Muscle layer of colon (tissue), 2 donors: ENCODE data around the gene SIRPD.
"Not testable (repeated sequence)": the region's sequence is repeated elsewhere in the genome, so short reads cannot be mapped to it uniquely, and the experiment has no call there.

Experiments
- H3K27ac ChIP-seq: one replicate; pipeline ENCODE4 v1.7.0; 2013; ENCODE audit warnings: low read depth, mild to moderate bottlenecking, low read length, moderate library complexity
- H3K27me3 ChIP-seq, 2 donors: one replicate each; pipeline ENCODE4 v1.7.0; 2013; ENCODE audit warnings: low read length in 2 of 2, mild to moderate bottlenecking in 2 of 2; ENCODE audit not compliant: insufficient read depth in 2 of 2, control insufficient read depth in 1 of 2
- H3K36me3 ChIP-seq: one replicate; pipeline ENCODE4 v1.7.0; 2013; ENCODE audit warnings: mild to moderate bottlenecking, low read length; ENCODE audit not compliant: insufficient read depth
- H3K4me1 ChIP-seq: one replicate; pipeline ENCODE4 v1.7.0; 2013; ENCODE audit warnings: mild to moderate bottlenecking, low read length; ENCODE audit not compliant: insufficient read depth
- H3K4me3 ChIP-seq, 2 donors: one replicate each; pipeline ENCODE4 v1.7.0; 2013; ENCODE audit warnings: low read length in 2 of 2, low read depth in 1 of 2, mild to moderate bottlenecking in 1 of 2, moderate library complexity in 1 of 2
- H3K9ac ChIP-seq: one replicate; pipeline ENCODE4 v1.7.0; 2013; ENCODE audit warnings: low read length
- H3K9me3 ChIP-seq: one replicate; pipeline ENCODE4 v1.7.0; 2013; ENCODE audit warnings: mild to moderate bottlenecking, low read length
- donor health status: abdominal sarcoma.
- donor health status: Adenocarcinoma of cecum.

SIRPD gene

DNA sequence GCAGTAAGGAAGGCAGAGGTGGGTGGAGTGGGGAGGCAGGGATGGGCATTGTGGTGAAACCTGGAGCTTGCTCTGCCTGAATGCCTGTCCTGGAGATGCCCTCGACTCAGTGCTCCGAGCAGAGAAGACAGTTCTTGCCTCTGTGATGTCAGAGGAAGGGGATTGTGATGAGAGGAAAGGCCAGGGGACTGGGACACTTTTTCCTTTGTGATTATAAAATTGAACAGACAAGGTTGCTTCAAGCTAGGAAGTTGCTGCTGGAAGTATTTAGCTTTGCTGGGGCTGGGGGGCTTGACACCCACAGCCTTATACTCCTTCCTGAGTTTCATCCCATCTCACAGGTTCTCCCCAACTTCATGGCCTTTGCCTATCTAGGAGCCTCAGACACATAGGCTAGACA is at the start of gene SIRPD:
Gene SIRPD (minus strand): TSS at position 101 of the 400 bp plus-strand sequence. CDS start 52 bp downstream, at position 49.
- Histone ChIP-seq H3K27me3 (no peaks in the 10 kb centered on the region), H3K36me3 (no peaks in the 10 kb centered on the region), H3K4me1 (no peaks in the 10 kb centered on the region), H3K4me3 (no peak within 1 kb of the TSS), H3K27ac (no peak within 1 kb of the TSS), H3K9ac (no peak within 1 kb of the TSS), H3K9me3 (no peaks in the 10 kb centered on the region)

DNA sequence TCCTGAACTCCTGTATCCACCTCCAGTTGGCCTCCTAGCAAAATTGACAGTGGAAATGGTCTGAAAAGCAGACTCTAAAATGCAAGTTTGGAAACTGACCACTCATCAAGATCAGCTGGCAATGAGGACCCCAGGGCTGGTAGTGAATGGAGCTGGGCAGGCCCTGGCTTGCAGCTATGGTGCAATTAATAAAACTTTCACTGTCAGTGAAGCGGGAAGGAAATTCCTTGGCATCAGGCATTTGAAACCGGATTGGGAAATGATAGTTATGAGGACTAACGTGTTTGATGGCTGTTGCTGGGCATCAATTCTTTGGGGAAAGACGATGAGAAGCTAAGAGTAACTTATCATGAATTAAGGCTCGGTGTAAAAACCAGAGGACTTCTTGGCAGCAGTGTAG is 43.2 kb upstream of the SIRPD start:
- H3K9ac ChIP-seq, result no peak overlapping the region
- no peaks in the 10 kb centered on the region for H3K27me3 ChIP-seq
- no peak overlapping the region for H3K4me3 ChIP-seq
- no peaks in the 10 kb centered on the region for H3K36me3 ChIP-seq
- no peaks in the 10 kb centered on the region for H3K9me3 ChIP-seq
- H3K4me1 ChIP-seq, result no peaks in the 10 kb centered on the region
- H3K27ac ChIP-seq, result no peak overlapping the region

DNA sequence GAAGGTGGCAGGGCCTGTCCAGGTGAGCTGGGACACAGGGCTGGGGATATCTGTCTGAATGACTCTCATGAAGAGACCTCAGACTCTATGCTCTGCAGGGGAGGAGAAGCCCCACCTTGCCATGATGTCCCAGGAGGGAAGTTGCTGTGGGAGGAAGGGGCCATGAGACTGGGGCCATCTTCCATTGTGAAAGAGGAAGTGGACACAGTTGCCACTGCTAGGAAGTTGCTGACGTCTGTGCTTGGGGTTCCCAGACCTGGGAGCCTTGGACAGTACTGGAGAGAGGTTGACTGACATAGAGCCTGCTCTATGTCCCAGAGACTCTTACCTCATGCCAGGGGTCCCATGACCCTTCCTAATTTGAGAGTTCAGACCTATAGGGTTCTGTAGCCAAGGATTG is 37.8 kb upstream of the SIRPD start:
- no peaks in the 10 kb centered on the region for H3K4me1 ChIP-seq
- H3K27ac ChIP-seq, result no peak overlapping the region
- no peak overlapping the region for H3K9ac ChIP-seq
- no peaks in the 10 kb centered on the region for H3K27me3 ChIP-seq
- no peak overlapping the region for H3K4me3 ChIP-seq
- H3K9me3 ChIP-seq, result no peaks in the 10 kb centered on the region
- H3K36me3 ChIP-seq, result no peaks in the 10 kb centered on the region

DNA sequence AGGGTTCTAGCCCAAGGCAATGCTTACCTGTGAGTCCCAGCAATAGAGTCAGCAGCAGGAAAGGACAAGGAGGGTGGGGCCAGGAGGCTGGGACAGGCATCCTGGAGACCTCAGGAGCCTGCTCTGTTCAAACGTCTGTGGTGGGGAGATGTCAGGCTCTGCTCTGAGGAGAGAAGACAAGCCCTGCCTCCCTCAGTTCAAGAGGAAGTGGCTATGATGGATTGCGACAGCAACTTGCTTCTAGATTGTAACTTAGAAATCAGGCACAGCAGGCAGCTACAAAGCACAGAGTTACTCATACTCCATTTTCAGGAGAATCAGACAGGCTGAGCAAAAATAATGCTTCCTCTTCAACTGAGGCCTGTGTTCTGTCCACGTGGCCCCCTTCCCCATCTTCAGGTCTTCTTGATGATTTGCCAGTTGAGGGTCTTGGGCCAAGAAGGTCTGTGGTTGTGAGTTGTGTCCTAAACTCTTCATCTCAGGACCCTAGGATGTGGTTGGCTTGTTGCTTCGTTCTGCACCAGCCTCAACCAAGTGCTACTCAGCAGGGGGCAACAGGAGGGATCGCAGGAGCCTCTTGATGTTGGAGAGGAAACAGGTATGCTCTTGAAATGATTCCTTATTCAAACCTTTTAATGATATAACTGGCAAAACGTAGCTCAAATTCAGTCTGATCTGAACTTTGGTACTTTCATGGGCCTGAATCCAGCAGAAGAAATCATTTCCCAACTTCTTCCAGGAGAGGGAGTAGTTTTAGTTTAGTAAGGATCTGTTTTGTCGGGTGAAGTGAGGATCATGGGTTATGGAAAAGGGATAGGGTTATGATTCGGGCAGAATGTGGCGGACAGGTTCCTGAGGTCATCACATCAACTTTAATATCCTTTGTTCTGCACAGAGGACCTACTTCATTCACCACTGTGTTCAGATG is 31.3 kb upstream of the SIRPD start:
- no peaks in the 10 kb centered on the region for H3K4me1 ChIP-seq
- no peak overlapping the region for H3K4me3 ChIP-seq
- no peak overlapping the region for H3K27ac ChIP-seq
- no peaks in the 10 kb centered on the region for H3K36me3 ChIP-seq
- H3K9ac ChIP-seq, result no peak overlapping the region
- no peaks in the 10 kb centered on the region for H3K9me3 ChIP-seq
- no peaks in the 10 kb centered on the region for H3K27me3 ChIP-seq

DNA sequence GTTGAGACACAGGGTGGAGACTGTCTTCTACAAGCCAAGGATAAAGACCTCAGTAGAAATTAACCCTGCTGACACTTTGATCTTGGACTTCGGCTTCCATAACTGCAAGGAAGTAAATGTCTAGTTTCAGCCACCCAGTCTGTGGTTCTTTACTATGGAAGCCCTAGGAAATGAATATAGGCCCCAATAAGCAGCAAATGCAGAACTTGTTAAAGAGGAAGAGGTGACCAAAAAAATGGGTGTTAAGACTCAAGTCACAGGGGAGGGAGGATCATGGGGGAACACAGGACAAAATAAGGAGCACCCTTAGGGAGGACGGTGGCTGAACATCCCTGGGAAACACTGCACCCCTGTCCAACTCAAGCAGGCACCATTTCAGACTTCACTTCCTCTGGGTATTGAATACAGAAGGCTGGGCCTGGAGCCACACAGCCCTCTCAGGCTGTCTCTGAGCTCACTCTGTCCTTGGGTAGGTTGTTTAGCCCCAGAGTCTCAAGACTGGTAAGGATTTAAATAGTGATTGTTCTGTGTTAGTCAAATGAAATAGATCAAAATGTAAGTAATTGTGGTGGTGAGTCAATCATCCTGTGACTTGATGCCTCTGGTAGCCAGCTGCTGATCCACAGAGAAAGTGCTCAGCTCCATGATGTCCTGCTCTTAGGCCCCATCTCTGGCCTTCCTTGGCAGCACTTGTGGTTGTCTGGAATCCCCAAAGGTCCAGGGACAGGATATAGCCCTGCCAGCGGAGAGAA is 30.5 kb upstream of the SIRPD start:
- H3K4me1 ChIP-seq, result no peaks in the 10 kb centered on the region
- no peak overlapping the region for H3K27ac ChIP-seq
- no peak overlapping the region for H3K4me3 ChIP-seq
- no peaks in the 10 kb centered on the region for H3K9me3 ChIP-seq
- no peaks in the 10 kb centered on the region for H3K36me3 ChIP-seq
- no peak overlapping the region for H3K9ac ChIP-seq
- H3K27me3 ChIP-seq, result no peaks in the 10 kb centered on the region

DNA sequence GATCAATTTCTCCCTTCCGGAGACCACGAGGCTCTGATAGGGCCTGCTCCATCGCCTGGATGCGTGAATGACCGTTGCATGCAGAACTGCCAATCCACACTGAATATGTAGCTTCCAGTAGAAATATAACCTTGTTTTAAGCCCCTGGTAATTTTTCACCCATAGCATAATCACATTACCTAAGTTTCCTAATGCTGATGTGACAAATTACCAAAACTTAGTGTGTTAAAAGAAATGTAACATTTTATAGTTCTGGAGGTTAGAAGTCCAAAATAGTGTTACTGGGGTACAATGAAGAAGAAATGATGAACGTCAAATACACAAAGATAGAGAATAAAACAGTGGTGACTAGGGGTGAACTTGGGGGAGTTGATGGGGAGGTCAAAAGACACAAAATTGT is 22.0 kb upstream of the SIRPD start:
- Histone ChIP-seq H3K27me3 (no peaks in the 10 kb centered on the region), H3K27ac (no peak overlapping the region), H3K4me1 (no peaks in the 10 kb centered on the region)

DNA sequence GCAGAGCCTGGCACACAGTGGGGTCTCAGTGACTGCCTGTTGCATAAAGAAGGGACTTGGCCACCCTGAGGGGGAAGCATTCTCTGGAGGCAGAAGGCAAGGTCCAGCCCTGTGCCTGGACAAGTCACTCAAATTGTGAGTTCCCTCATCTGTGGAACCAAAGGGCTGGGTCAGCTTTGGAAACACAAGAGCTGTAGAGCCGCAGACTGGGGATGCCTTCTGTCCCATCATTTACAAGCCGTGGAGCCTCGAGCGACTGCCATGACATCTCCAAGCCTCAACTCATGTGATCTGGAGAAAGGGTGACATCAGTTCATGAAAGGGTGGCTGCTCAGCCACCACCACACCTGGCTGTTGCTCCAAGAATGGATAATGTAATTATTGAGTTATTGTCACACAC is 20.4 kb upstream of the SIRPD start:
- no peak overlapping the region for H3K4me3 ChIP-seq
- H3K9me3 ChIP-seq, result no peaks in the 10 kb centered on the region
- H3K4me1 ChIP-seq, result no peaks in the 10 kb centered on the region
- H3K27me3 ChIP-seq, result no peaks in the 10 kb centered on the region
- no peak overlapping the region for H3K27ac ChIP-seq
- H3K36me3 ChIP-seq, result no peaks in the 10 kb centered on the region
- H3K9ac ChIP-seq, result no peak overlapping the region

More for the DNA sequence above, 22.0 kb upstream of the SIRPD start:
- Histone ChIP-seq H3K9ac (no peak overlapping the region), H3K36me3 (no peaks in the 10 kb centered on the region), H3K9me3 (no peaks in the 10 kb centered on the region), H3K4me3 (no peak overlapping the region)

DNA sequence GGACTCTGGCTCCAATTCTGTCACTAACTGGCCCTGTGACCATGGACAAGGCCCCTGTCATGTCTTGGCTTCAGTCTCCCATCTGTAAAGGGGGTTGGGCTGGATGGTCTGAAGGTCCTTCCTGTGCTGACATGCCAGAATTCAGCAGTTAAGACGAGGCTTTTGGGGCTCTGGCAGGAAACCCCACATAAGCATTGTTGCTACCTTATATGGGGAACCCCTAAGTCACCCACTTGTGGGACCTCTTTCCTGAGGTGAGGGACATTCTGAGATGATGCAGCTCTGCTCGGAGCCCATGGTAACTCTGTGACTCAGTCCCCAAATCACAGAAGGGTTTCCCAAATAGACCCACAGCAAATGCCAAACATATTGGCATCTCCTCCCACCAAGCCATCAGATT is 19.8 kb upstream of the SIRPD start:
- not testable (repeated sequence) for H3K9me3 ChIP-seq, H3K4me1 ChIP-seq, H3K27ac ChIP-seq, H3K36me3 ChIP-seq, H3K27me3 ChIP-seq, H3K4me3 ChIP-seq, H3K9ac ChIP-seq

DNA sequence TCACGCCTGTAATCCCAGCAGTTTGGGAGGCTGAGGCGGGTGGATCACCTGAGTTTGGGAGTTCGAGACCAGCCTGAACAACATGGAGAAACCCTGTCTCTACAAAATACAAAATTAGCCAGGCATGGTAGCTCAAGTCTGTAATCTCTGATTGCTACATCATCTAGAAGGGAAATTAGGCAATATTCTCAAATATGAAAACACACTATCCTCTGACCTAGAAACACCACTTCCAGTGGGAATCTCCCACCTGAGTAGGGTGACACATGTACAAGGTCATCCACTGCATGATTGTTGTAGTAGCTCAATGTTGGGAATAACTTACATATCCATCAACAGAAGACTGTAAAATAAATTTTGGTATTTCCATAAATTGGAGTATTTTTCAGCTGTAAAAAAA is 19.1 kb upstream of the SIRPD start:
- Histone ChIP-seq H3K27ac (no peak overlapping the region), H3K4me3 (no peak overlapping the region), H3K9ac (no peak overlapping the region), H3K27me3 (no peaks in the 10 kb centered on the region), H3K4me1 (no peaks in the 10 kb centered on the region), H3K36me3 (no peaks in the 10 kb centered on the region), H3K9me3 (no peaks in the 10 kb centered on the region)

DNA sequence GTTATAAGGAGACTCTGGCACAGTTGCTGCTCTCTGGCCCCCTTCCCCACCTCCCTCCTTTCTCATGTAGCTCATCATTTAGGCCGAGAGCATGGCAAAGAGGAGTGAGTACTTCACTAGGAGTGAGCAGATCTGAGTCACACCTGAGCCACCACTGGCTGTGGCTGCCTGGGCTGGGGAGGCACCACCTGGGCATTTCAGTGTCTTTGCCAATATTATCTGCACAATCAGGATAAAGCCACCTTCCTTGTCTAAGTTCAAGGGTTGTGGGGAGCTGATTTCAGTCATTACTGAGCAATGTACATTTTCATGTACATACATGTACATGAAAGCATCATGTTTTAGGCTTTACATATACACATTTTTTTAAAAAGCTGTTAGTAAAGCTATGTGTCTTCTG is 18.5 kb upstream of the SIRPD start:
- H3K4me1 ChIP-seq, H3K4me3 ChIP-seq, H3K36me3 ChIP-seq, H3K27me3 ChIP-seq, H3K9ac ChIP-seq, H3K9me3 ChIP-seq, H3K27ac ChIP-seq: not testable (repeated sequence)

DNA sequence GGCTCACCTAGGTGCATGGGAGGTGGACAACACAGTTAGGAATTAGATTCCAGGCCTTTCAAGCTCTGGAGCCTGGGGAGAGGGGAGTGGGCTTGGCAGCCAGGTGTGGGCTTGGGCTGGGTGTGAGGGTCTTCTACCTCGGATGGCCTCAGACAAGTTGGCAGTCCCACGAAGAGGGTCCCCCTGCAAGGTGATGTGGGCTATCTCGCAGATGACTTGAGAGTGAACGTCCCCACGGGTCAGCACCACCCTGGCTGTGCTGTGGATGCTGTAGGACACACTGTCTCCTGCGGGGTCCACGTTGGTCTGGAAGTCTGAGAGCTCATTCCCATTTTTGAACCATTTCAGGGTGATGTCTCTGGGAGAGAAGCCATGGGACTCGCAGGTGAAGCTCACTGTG is 14.1 kb upstream of the SIRPD start:
- not testable (repeated sequence) for H3K36me3 ChIP-seq, H3K27me3 ChIP-seq, H3K4me1 ChIP-seq, H3K27ac ChIP-seq, H3K4me3 ChIP-seq, H3K9ac ChIP-seq, H3K9me3 ChIP-seq
